Peyer's patch (tissue), 4 donors: ENCODE data around the gene SEZ6.

Experiments used
- POLR2A ChIP-seq, 2 donors: fragments of 450-650 bp; IDR thresholded peaks; one replicate each; pipeline ENCODE4 v1.5.1; 2017; ENCODE audit warnings: antibody characterized with exemption in 2 of 2, mild to moderate bottlenecking in 2 of 2, moderate library complexity in 2 of 2
- TF ChIP-seq, protein P1 (sequence below), 6 experiments: fragments of 450-650 bp in 4 of 6; fragments of 200-600 bp in 2 of 6; sonication (generic) in 1 of 6; IDR thresholded peaks; one replicate each; pipeline ENCODE4 v1.5.1; 2017 to 2019; ENCODE audit warnings: antibody characterized with exemption in 6 of 6, mild to moderate bottlenecking in 3 of 6, moderate library complexity in 1 of 6

DNA sequence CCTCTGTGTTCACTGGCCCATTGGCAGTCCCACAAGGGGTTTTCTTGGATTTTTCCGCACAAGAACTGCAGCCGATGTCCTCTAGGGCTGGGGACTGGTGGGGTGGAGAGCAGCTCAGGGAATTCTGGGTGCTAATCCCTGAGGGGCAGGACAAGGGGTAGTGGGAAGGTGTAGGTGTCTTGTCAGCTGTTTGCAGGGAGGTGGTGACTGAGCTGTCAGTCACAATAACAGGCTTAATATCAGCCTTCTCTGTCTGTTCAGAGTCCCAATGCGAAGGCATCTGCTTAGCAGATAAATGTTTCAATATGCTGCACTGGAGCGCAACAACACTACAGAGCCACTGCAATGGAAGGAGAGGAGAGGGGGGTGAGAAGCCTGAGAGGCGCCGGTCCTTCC lies 92.9 kb downstream of the SEZ6 start:
- TF ChIP-seq, protein P1, sequence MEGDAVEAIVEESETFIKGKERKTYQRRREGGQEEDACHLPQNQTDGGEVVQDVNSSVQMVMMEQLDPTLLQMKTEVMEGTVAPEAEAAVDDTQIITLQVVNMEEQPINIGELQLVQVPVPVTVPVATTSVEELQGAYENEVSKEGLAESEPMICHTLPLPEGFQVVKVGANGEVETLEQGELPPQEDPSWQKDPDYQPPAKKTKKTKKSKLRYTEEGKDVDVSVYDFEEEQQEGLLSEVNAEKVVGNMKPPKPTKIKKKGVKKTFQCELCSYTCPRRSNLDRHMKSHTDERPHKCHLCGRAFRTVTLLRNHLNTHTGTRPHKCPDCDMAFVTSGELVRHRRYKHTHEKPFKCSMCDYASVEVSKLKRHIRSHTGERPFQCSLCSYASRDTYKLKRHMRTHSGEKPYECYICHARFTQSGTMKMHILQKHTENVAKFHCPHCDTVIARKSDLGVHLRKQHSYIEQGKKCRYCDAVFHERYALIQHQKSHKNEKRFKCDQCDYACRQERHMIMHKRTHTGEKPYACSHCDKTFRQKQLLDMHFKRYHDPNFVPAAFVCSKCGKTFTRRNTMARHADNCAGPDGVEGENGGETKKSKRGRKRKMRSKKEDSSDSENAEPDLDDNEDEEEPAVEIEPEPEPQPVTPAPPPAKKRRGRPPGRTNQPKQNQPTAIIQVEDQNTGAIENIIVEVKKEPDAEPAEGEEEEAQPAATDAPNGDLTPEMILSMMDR (IDR thresholded peaks at IDR 0.05), result no peak
- no peak for TF ChIP-seq POLR2A (IDR thresholded peaks at IDR 0.05)
